Measurements from ENCODE around the gene SEZ6L.

The SEZ6L gene

DNA sequence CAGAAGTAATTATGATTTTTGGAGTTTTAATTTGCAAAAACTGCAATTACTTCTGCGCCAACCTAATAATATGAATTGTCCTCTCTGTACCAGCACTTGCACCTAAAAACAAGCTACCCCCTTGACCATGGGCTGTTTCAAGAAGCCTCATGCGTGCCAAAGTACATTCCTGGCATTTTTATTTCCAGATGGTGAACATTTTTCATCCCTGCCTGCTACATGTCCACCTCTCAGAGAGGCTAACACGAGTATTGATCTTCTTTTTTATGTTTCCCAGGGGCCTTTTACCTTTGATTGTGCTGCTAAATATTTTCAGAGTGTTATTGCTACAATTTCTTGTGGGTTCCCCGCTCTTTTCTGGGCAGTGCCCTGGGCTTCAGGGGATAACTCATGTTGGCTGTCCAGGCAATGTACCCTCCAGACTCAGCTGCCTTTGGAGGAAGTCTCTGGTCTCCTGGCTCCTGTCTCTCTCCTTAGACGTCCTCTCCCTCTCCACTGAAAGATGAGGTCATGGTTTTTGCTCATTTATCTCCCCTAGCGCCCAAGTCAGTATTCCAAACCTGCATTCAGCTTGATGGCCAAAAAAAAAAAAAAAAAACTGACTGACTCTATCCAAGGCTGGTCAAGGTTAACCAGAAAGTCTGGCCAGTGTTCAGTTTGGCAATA lies 173.6 kb downstream of the SEZ6L start:
- no peak for FAIRE-seq

GRCh38 chr22:26345496-26345895 lies 176.2 kb downstream of the SEZ6L start:
- no peak for FAIRE-seq

DNA sequence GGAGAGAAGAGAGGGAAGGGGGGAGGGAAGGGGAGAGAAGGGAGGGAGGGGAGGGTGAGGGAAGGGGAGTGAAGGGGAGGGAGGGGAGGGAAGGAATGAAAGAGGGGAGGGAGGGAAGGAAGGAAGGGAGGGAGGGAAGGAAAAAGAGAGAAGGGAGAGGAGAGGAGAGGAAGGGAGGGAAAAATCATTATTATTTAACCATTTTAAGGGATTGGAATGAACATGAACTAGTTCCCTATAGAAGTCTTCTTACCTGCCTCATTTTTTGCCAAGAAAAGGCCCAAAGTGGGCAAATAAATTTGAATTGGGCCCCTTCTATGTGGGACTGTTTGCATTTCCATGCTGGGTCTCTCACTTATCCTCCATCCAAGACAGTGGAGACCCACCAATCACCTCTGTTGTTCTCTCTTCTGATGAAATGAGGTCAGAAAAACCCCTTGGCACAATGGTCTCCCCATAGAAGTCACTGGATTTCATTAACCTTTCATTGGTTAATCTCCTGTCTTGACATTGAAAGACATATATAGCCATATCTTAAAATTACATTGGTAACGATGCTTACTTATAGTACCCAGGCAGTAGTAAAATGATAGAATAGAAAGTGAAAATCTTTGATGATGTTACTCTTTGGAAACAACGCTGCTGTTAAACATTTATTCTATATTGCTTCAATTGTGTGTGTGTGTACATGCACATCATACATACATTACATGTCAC lies 179.7 kb downstream of the SEZ6L start:
- FAIRE-seq = no peak

DNA sequence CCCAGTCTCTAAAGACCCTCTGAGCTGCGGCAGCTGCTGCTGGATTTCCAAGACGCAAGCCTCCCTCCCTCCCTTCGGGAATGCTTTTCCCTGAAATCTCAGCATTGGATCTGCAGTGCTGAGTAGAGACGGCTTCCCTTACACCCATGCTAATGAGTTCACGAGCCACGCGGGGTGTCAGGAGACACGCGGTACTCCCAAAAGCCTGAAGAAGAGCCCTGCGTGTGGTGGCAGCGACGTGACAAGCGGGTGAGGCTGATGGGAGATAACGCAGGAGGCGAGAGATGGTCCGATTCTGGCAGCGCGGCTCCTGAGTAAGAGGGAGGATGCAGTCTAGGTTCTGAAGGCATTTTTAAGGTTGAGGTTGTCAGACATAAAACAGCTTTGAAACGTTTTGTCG lies 185.4 kb downstream of the SEZ6L start:
- FAIRE-seq = no peak

DNA sequence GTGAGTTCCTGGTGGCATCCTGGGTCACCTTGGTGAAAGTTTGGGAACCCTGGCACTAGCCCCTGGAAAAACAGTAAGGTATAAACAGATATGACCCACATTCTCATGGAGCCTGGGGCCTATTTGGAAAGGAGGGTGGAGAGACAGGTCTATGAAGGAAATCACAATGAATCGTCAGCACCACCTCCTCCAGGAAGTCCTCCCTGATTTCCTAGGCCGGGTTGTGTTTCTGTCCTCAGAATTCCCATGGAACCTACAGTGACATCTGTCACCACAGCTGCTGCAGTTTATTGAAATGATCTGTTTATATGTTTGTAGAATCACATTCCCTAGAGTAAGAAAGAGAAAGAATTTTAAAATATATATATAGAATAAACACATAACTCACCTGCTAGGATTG lies 188.0 kb downstream of the SEZ6L start:
- no peak for FAIRE-seq

DNA sequence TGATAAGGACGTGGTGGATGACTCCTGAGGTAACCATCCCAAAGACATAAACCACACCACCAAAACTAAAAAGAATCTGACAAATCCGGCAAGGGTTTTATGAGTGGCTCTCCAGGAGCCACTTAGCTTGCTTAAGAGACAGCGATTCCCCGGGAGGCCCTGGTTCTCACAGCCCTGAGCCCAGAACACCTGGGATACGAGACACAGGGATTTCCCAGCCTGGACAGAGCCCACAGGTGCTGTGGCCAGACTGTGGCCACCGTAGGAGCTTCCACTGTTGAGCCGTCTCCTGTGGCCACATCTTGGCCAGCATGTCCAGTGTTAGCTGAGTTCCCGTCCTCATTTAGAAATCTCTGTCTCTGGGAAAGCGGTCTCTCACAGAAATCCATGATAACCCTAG lies 188.6 kb downstream of the SEZ6L start:
- FAIRE-seq = no peak

GRCh38 chr22:26359156-26359555 lies 189.9 kb downstream of the SEZ6L start:
- no peak for FAIRE-seq

DNA sequence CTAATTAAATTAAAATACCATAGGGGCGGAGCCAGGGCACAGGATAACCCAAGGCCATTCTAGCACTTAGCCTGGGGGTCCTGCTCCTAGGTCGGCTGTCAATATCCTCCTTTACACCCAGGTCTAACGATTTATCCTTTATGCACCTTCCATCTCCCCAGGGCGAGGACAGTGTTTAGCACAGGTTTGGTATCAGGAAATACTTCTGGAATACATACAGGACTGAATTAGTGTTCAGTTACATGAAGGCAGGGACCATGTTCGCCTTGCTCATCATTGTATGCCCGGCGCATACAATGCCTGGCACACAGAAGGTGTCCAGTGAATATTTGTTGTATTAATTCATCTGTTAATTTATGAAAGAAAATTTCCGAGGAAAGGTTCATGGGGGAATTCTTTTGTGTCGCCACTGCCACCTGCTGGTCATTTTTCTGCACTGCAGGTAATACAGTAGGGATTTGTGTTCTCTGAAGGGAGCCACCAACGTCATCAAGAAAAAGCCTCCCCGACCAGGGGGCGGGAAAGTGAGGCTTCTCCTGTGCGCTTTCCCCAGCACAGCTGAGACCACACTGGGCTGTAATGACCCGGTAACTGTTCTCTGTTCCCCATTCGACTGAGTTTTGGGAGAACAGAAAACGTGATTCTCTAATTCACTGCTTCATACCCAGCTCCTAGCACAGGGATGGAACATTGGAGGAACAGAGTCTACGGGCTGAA lies 191.1 kb downstream of the SEZ6L start:
- no peak for FAIRE-seq

DNA sequence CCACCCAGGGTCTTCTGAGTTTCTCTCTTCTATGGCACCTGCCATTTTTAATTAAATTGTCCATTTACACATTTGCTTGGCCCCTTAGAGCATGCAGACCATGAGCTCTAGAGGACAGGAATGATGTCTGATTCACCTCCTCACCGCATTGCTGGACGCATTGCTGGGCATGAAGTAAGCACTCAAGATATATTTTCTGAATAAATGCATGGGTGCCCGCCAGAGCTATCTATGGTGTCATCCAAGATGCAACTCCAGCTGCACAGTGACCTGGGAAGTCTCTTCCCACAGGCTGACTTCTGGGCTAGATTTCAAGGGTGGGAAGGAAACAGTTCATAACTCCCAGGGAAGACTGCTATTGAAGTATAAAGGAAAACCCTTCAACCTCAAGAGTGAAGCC lies 193.2 kb downstream of the SEZ6L start:
- no peak for FAIRE-seq

GRCh38 chr22:26364066-26365015 lies 195.1 kb downstream of the SEZ6L start:
- FAIRE-seq = no peak

- no peak for FAIRE-seq
Measured at GRCh38 chr22:26367402-26368245, 198.4 kb downstream of the SEZ6L start.

DNA sequence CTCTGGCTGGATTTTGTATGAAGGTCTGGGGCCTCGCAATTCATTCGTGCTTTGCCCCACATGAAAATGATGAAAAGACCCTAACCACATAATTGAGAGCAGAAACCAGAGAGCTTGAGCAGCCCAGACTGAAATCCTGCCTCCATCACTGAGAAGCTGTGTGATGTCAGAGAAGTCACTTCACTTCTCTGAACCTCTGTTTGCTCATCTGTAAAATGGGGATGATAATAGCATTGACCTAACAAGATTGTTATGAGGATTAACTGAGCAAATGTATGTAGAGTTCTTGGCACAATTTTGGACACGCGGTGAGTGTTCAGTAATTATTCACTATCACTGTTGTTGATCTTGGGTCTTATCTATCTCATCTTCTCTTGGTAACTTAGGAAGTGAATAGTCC lies 203.6 kb downstream of the SEZ6L start:
- FAIRE-seq = no peak

- no peak for FAIRE-seq
Measured at GRCh38 chr22:26374391-26375026, 205.2 kb downstream of the SEZ6L start.

- no peak for FAIRE-seq
Measured at GRCh38 chr22:26377170-26377830, 208.0 kb downstream of the SEZ6L start.

GRCh38 chr22:26380072-26380830 lies 211.0 kb downstream of the SEZ6L start:
- no peak for FAIRE-seq

DNA sequence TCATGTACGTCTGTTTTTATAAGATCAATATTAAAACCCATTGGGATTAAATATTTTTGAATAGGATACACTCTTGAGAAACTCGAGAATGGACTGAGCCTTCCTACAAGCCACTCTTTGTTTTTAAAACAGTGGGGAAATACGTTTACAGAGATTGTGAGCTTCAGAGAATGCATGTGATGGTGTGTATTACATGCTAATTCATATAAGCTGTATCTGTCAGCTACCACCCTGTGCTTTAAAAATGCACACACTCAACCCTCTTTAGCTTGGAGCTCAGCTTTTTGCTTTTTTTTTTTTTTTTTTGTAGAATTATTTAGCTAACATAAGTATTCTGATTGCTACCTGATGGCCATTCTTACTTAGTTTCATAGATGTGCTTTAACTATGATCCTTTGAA lies 213.5 kb downstream of the SEZ6L start:
- no peak for FAIRE-seq

DNA sequence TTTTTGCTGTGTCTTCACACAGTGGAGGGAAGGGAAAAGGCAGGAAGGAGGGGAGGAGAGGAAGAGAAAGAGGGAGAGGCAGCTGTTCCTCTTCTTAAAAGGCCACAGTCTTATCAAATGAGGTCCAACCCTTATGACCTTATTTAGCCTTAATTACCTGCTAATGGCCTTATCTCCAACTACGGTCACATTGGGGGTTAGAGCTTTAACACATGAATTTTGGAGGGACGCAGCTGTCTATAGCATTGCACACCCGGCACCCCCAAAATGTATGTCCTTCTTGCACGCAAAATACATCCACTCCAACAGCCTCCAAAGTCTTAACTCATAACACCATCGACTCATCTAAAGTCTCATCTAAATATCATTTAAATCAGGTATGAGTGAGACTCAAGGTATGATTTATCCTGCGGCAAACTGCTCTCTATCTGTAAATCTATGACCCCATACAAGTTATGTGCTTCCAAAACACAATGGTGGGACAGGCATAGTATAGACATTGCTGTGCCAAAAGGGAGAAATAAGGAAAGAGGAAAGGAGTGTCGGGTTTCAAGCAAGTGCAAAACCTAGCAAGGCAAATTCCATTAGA lies 214.8 kb downstream of the SEZ6L start:
- FAIRE-seq = no peak

DNA sequence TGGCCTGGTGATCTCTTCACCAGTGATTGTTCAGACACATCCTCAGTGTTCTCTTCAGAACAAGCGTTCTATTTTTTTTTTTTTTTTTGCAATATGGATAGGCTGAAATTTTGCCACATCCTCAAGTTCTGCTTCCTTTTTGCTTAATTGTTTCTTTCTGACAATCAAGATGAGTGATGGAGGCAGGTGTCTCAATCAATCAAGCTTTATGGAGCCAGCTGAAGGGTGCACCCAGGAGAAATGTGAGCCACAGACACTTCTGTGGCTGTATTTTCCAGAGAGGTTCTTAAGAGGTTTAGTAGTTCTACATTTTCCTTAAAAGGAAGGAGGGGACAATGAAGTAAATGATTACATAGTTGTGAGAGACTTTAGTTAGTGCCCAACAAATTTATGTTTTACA lies 215.9 kb downstream of the SEZ6L start:
- FAIRE-seq = no peak

DNA sequence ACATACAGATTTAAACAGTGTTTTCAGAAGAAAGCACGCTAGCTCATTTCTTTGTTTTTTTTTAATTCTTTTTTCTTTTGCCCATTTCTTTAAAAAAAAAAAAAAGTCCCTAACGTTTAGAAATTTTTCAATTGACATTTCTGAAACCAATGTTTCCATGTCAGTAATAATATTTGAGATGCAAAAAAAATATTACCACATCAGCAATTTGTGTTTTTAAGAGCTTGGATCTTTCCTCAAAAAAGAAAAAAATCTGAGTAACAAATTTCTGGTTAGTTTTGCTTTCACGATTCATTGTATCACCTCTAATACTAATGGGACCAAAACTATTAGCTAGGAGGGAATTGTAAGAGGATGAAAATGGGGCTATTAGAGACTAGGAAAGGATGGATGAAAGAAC lies 219.9 kb downstream of the SEZ6L start:
- no peak for FAIRE-seq

- no peak for FAIRE-seq
Measured at GRCh38 chr22:26391091-26391490, 221.8 kb downstream of the SEZ6L start.

Measured in colon (tissue), 2 donors.